ENCODE results near the gene LDLRAD2.

DNA sequence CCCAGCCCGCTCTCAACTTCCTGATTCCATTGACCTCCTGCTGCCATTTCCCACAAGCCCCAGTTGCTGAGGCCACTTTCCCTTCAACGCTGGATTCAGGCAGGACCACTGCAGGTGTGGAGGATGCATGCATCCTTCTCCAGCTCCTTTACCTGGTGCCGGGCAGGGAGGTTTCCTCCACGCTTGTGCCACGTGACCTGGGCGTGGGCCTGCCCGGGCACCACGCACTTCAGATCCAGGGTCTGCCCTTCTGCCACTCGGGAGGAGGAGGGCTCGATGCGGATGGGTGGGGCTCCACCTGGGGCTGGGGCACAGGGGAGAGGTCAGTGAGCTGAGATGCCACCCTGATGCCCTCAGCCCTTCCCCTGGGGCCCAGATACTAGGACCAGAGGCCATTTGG, 31.9 kb downstream of the LDLRAD2 start:
- TF ChIP-seq TARDBP (IDR thresholded peaks at IDR 0.05) (no peak), NFRKB (IDR thresholded peaks at IDR 0.05) (no peak), SP1 (IDR thresholded peaks at IDR 0.05) (no peak)
